H9 (cell line): ENCODE measurements around the gene PPP2R3C. TPM values are rescaled to one million over a fixed set of nuclear protein-coding genes. Genes with fewer than 3 reads are reported as not detected.

Experiments used
- DNase-seq: peaks from one replicate; pipeline ENCODE4 v3.0.0-alpha.2; 2017
- H2AFZ ChIP-seq: one replicate; pipeline ENCODE4 v1.6.1; 2013; ENCODE audit warnings: mild to moderate bottlenecking, low read length, control low read depth, moderate library complexity
- H2AK5ac ChIP-seq: 2 replicates; pipeline ENCODE4 v1.6.1; 2013; ENCODE audit warnings: low read length, control low read depth, mixed read lengths; ENCODE audit not compliant: insufficient read length
- H2BK120ac ChIP-seq: one replicate; pipeline ENCODE4 v1.6.1; 2013; ENCODE audit warnings: low read depth, mild to moderate bottlenecking, low read length, control low read depth, inconsistent platforms; ENCODE audit not compliant: poor library complexity, severe bottlenecking
- H2BK12ac ChIP-seq: 2 replicates; pipeline ENCODE4 v1.6.1; 2013; ENCODE audit warnings: low read length, control low read depth, mixed read lengths, low read depth; ENCODE audit not compliant: insufficient read length
- H2BK15ac ChIP-seq: 2 replicates; pipeline ENCODE4 v1.6.1; 2013; ENCODE audit warnings: low read depth, low read length, control low read depth
- H2BK20ac ChIP-seq: one replicate; pipeline ENCODE4 v1.6.1; 2013; ENCODE audit warnings: low read depth, mild to moderate bottlenecking, low read length, control low read depth, inconsistent platforms; ENCODE audit not compliant: poor library complexity, severe bottlenecking
- H2BK5ac ChIP-seq: 2 replicates; pipeline ENCODE4 v1.6.1; 2013; ENCODE audit warnings: low read length, control low read depth, mixed read lengths; ENCODE audit not compliant: insufficient read length
- H3K14ac ChIP-seq: 2 replicates; pipeline ENCODE4 v1.6.1; 2013; ENCODE audit warnings: low read length, control low read depth; ENCODE audit not compliant: insufficient read depth
- H3K18ac ChIP-seq: 2 replicates; pipeline ENCODE4 v1.6.1; 2013; ENCODE audit warnings: low read depth, mild to moderate bottlenecking, mixed read lengths, low read length, control low read depth; ENCODE audit not compliant: insufficient read length
- H3K23ac ChIP-seq: 2 replicates; pipeline ENCODE4 v1.6.1; 2013; ENCODE audit warnings: low read length, control low read depth, mixed read lengths, low read depth; ENCODE audit not compliant: insufficient read length
- H3K23me2 ChIP-seq: 2 replicates; pipeline ENCODE4 v1.6.1; 2013; ENCODE audit warnings: low read depth, mild to moderate bottlenecking, mixed read lengths, low read length, control low read depth; ENCODE audit not compliant: insufficient read length, poor library complexity, severe bottlenecking
- H3K27ac ChIP-seq: 2 replicates; pipeline ENCODE4 v1.5.1; 2013; ENCODE audit warnings: low read length, control low read depth, mixed read lengths, low read depth; ENCODE audit not compliant: insufficient read length
- H3K27me3 ChIP-seq: 2 replicates; pipeline ENCODE4 v1.6.1; 2013; ENCODE audit warnings: low read length, control low read depth, inconsistent platforms; ENCODE audit not compliant: insufficient read depth
- H3K4ac ChIP-seq: 2 replicates; pipeline ENCODE4 v1.6.1; 2013; ENCODE audit warnings: low read depth, mild to moderate bottlenecking, control low read depth, inconsistent platforms, low read length, moderate library complexity
- H3K4me1 ChIP-seq: 2 replicates; pipeline ENCODE4 v1.6.1; 2013; ENCODE audit warnings: low read length, control low read depth, inconsistent platforms; ENCODE audit not compliant: insufficient read depth
- H3K4me2 ChIP-seq: 2 replicates; pipeline ENCODE4 v1.6.1; 2013; ENCODE audit warnings: low read length, control low read depth, mixed read lengths; ENCODE audit not compliant: insufficient read length, insufficient read depth
- H3K56ac ChIP-seq: 2 replicates; pipeline ENCODE4 v1.6.1; 2013; ENCODE audit warnings: low read depth, mild to moderate bottlenecking, mixed read lengths, low read length, control low read depth; ENCODE audit not compliant: insufficient read length
- H3K79me1 ChIP-seq: 2 replicates; pipeline ENCODE4 v1.6.1; 2013; ENCODE audit warnings: low read depth, mild to moderate bottlenecking, moderate library complexity, low read length, control low read depth, inconsistent platforms; ENCODE audit not compliant: insufficient read depth, poor library complexity, severe bottlenecking
- H3K79me2 ChIP-seq: 2 replicates; pipeline ENCODE4 v1.6.1; 2013; ENCODE audit warnings: low read length, control low read depth, inconsistent platforms; ENCODE audit not compliant: insufficient read depth
- H3K9ac ChIP-seq: 2 replicates; pipeline ENCODE4 v1.6.1; 2013; ENCODE audit warnings: low read length, control low read depth, mixed read lengths; ENCODE audit not compliant: insufficient read length; ENCODE audit errors: extremely low read depth
- H3K9me3 ChIP-seq: one replicate; pipeline ENCODE4 v1.6.1; 2013; ENCODE audit warnings: low read depth, low read length, inconsistent platforms; ENCODE audit not compliant: control insufficient read depth
- H3T11ph ChIP-seq: one replicate; pipeline ENCODE4 v1.6.1; 2013; ENCODE audit warnings: mild to moderate bottlenecking, low read length, control low read depth, inconsistent platforms
- H4K20me1 ChIP-seq: one replicate; pipeline ENCODE4 v1.6.1; 2013; ENCODE audit not compliant: control insufficient read depth, insufficient read length, insufficient read depth
- H4K5ac ChIP-seq: 2 replicates; pipeline ENCODE4 v1.6.1; 2013; ENCODE audit warnings: low read depth, mild to moderate bottlenecking, mixed read lengths, low read length, control low read depth; ENCODE audit not compliant: insufficient read length
- H4K8ac ChIP-seq: replicated peaks from 2 replicates; pipeline ENCODE4 v1.6.1; 2013; ENCODE audit warnings: low read length, control low read depth, mixed read lengths, low read depth; ENCODE audit not compliant: insufficient read length
- H4K91ac ChIP-seq: 2 replicates; pipeline ENCODE4 v1.6.1; 2013; ENCODE audit warnings: low read depth, mild to moderate bottlenecking, moderate library complexity, mixed read lengths, low read length, control low read depth; ENCODE audit not compliant: insufficient read length
- H3K27ac Mint-ChIP-seq, 3 experiments: 2 replicates in 2 of 3; 3 replicates in 1 of 3; pipeline ENCODE4 v1.8.0; 2020 to 2021; ENCODE audit warnings: mixed read lengths in 3 of 3, mild to moderate bottlenecking in 1 of 3, moderate library complexity in 1 of 3
- H3K27me3 Mint-ChIP-seq: 2 replicates; pipeline ENCODE4 v1.8.0; 2021; ENCODE audit warnings: low read depth, mild to moderate bottlenecking, moderate library complexity, mixed read lengths
- H3K36me3 Mint-ChIP-seq, 3 experiments: 2 replicates in 2 of 3; 3 replicates in 1 of 3; pipeline ENCODE4 v1.8.0; 2020 to 2021; ENCODE audit warnings: low read depth in 3 of 3, mixed read lengths in 3 of 3; ENCODE audit not compliant: insufficient read depth in 1 of 3
- H3K4me1 Mint-ChIP-seq, 2 experiments: 2 replicates each; pipeline ENCODE4 v1.8.0; 2020; ENCODE audit warnings: mixed read lengths in 2 of 2
- H3K4me3 Mint-ChIP-seq, 2 experiments: 2 replicates in 1 of 2; 3 replicates in 1 of 2; pipeline ENCODE4 v1.8.0; 2020 to 2021; ENCODE audit warnings: mild to moderate bottlenecking in 2 of 2, mixed read lengths in 2 of 2, moderate library complexity in 1 of 2
- H3K9me3 Mint-ChIP-seq, 2 experiments: 2 replicates in 1 of 2; 3 replicates in 1 of 2; pipeline ENCODE4 v1.8.0; 2020; ENCODE audit warnings: mild to moderate bottlenecking in 2 of 2, mixed read lengths in 2 of 2, moderate library complexity in 1 of 2
- CTCF ChIP-seq: fragments of 200-600 bp; sonication (generic); conservative IDR thresholded peaks from 3 replicates; pipeline ENCODE4 v1.8.0; 2021; ENCODE audit warnings: antibody characterized with exemption, mild to moderate bottlenecking
- WGBS: extraction: QIAGEN DNeasy Blood & Tissue Kit; methylation state at CpG from one replicate; pipeline ENCODE4 v1.1.7; 2013; ENCODE audit warnings: missing lambda C conversion rate, low lambda C conversion rate, mixed read lengths; ENCODE audit not compliant: insufficient read length; ENCODE audit errors: extremely low coverage; 5-methylcytosine and 5-hydroxymethylcytosine counted together
- total RNA-seq: library from RNA; stranded (reverse); gene quantifications from 2 replicates; pipeline ENCODE4 v1.2.1, GENCODE V29; 2021

Gene PPP2R3C
- total RNA-seq, 1 experiment from 2014 or later = 51.1 TPM

GRCh38 chr14:35078082-35078481, 43.7 kb downstream of the PPP2R3C start:
- Mint-ChIP-seq H3K9me3 (no peaks in the 10 kb centered on the region), H3K4me3 (no peak overlapping the region), H3K27ac (no peak overlapping the region), H3K4me1 (no peaks in the 10 kb centered on the region), H3K27me3 (no peaks in the 10 kb centered on the region), H3K36me3 (peaks cover 8 to 33% (median 14%) of the 10 kb centered on the region in 3 experiments; a peak in 5 of 7 replicates)
- H3K56ac ChIP-seq = no peak overlapping the region
- no peak overlapping the region for H3K4me2 ChIP-seq
- H3K23ac ChIP-seq = no peak overlapping the region
- H3K4ac ChIP-seq = no peak overlapping the region
- no peaks in the 10 kb centered on the region for H3K4me1 ChIP-seq
- no peak overlapping the region for H2AK5ac ChIP-seq
- H4K91ac ChIP-seq = no peak overlapping the region
- H2BK20ac ChIP-seq = no peak overlapping the region
- H3K18ac ChIP-seq = no peak overlapping the region
- no peak overlapping the region for H2BK15ac ChIP-seq
- H3K27me3 ChIP-seq = no peaks in the 10 kb centered on the region
- no CpG with 5 or more reads among the region's 2 CpGs for WGBS
- no peak for TF ChIP-seq CTCF
- H3T11ph ChIP-seq = no peak overlapping the region
- H3K9me3 ChIP-seq = no peaks in the 10 kb centered on the region
- H3K14ac ChIP-seq = no peak overlapping the region
- H3K9ac ChIP-seq = no peak overlapping the region
- H4K5ac ChIP-seq = no peak overlapping the region
- H2BK5ac ChIP-seq = no peak overlapping the region
- no peaks in the 10 kb centered on the region for H3K79me2 ChIP-seq
- H2BK12ac ChIP-seq = no peak overlapping the region
- no peaks in the 10 kb centered on the region for H4K20me1 ChIP-seq
- no peak overlapping the region for H2BK120ac ChIP-seq
- H3K23me2 ChIP-seq = no peaks in the 10 kb centered on the region
- no peak overlapping the region for H3K27ac ChIP-seq
- no peaks in the 10 kb centered on the region for H3K79me1 ChIP-seq
- no peak overlapping the region for H2AFZ ChIP-seq
- DNase-seq = no peak
- H4K8ac ChIP-seq = no peak overlapping the region
